ENCODE measurements around the gene GAB2.

DNA sequence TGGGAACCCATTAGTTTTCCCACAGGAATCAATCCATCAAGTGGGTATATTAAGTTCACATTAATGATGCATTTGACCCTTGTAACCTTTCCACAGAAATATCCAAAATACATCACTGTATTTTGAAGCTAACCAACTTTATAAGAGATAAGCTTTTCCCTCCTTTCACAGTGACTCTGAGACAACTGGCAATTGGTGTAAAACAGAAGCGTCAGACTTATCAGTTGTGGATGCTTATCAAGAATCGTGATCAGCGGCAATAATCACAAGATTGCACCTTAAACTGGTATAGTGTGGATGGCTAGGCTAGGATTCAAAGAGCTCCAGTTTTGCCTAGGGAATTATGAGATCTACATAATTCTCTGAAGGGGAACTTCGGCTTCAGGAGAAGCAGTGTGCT is 155.8 kb downstream of the GAB2 start:
- TF ChIP-seq, protein P1, sequence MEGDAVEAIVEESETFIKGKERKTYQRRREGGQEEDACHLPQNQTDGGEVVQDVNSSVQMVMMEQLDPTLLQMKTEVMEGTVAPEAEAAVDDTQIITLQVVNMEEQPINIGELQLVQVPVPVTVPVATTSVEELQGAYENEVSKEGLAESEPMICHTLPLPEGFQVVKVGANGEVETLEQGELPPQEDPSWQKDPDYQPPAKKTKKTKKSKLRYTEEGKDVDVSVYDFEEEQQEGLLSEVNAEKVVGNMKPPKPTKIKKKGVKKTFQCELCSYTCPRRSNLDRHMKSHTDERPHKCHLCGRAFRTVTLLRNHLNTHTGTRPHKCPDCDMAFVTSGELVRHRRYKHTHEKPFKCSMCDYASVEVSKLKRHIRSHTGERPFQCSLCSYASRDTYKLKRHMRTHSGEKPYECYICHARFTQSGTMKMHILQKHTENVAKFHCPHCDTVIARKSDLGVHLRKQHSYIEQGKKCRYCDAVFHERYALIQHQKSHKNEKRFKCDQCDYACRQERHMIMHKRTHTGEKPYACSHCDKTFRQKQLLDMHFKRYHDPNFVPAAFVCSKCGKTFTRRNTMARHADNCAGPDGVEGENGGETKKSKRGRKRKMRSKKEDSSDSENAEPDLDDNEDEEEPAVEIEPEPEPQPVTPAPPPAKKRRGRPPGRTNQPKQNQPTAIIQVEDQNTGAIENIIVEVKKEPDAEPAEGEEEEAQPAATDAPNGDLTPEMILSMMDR (IDR thresholded peaks at IDR 0.05; ENCODE audit: poor library complexity): no peak
- no peak for TF ChIP-seq EZH2 (IDR thresholded peaks at IDR 0.05; ENCODE audit: borderline replicate concordance)
- no peak for TF ChIP-seq EZH2phosphoT487 (IDR thresholded peaks at IDR 0.05; ENCODE audit: low read depth, severe bottlenecking, unreplicated experiment)

Measured in hepatocyte (in vitro differentiated cells).